HG02970 (cell line): ENCODE results near the gene CA5A.
"Not testable (repeated sequence)": the region's sequence is repeated elsewhere in the genome, so short reads cannot be mapped to it uniquely, and the experiment has no call there.

Experiments used
- ATAC-seq: cut with Tn5 transposase; IDR thresholded peaks from one replicate; pipeline ENCODE4 v1.9.1; 2021; ENCODE audit warnings: mild to moderate bottlenecking, moderate library complexity, moderate number of reproducible peaks; ENCODE audit not compliant: unreplicated experiment, low FRiP score

Gene CA5A

DNA sequence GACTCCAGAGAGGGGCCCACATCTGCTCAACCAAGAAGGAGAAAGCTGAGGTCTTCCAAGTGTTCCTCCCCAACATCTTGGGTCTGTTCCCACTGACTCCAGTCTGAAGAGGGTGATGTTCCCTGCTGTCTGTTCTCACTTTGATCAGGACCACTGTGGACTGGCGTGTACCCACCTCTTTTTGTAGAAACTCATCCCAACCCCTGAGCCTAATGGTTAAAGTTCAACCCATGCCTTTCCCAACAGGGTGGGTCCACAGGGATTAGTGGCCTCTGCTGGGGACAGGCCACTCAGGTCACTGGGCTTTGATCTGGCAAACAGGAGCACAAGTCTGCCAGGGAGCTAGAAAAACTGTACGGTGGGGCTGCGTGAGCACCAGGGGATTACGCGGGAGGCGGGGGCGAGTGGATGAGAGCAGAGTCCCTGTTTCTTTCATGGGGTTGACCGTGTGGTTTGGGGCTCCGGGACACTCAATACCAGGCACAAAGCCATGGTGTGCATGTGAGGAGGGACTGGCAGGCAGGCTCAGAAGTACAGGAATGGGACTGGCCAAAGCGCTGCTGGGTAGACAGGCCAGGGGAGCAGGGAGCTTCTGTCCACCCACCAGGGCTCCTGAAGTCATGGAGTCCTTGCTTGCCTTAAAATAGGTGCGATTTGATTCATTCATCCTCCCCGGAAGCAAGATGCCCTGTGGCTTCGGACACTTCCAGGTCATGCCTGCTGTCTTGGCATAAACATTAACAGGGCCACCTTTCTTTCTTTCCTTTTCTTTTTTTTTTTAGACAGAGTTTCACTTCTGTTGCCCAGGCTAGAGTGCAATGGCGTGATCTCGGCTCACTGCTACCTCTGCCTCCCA lies at the start of gene CA5A:
CA5A (minus strand) TSS at position 155 of the 856 bp plus-strand sequence; CDS start at position 76, 79 bp downstream.
- no peak for ATAC-seq

DNA sequence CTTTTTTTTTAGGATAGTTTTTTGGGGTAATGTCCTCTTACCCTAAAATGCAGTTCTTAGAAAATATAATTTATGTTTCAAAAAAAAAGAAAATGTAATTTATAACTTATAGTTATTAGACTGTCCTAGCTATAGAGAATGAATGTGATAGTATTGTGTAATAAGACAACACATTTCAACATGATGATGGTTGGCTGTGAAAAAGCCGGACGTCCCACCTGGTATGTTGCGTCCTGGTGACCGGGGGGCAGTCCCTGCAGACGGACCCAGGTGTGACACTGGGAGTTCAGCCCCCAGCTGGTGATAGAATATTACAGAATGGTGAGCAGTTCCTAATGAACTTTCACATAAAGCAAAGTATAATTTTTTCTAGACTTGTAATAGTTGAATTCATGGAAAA lies 49.2 kb upstream of the CA5A start:
- ATAC-seq, result not testable (repeated sequence)

DNA sequence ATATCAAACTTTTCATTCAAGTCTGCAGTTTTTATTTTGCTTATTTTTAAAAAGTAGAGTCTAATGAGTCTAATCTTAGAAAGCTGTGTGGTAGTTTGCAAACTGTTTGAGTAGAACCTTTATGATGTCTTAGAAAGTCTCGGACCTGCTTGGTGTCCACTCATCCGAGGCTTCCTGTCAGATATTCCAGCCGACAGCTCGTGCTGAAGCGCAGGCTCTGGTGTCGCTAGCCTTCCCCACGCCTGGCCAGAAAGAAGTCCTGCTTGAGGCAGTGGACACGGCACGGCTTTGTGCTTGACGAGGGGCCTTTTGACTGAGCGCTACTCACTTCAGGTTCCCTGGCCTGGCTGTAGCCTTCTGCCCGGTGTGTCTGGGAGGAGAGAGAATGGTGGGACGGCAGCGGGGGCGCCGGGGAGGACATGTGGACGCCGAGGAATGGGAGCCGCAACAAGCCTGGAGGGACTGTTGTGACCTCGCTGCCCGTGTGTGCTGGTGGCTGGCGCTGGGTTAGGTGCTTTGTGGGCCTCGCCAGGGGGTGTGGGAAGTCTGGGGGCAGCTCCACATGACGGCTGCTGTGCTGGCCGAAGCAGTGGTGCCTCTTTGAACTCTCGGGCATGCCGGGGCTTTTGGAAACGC lies 48.4 kb upstream of the CA5A start:
- no peak for ATAC-seq

DNA sequence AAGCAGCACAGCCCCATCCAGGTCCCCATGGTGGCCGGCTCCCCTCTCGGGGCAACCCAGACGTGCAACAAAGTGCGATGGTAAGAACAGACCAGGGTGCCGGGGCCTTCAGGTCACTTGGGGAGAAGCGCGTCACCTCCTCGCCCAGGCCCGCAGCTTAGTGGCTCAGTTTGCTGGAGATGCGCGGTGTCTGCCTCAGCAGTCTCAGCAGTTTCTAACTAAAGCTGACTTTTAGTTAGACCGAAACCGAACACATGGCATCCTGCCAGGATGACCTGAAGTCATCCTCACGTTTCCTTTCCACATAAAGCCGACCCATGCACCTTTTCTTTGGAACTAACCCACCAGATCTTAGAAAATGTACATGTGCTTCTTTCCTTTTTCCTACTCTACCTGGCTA lies 47.9 kb upstream of the CA5A start:
- ATAC-seq, result not testable (repeated sequence)

DNA sequence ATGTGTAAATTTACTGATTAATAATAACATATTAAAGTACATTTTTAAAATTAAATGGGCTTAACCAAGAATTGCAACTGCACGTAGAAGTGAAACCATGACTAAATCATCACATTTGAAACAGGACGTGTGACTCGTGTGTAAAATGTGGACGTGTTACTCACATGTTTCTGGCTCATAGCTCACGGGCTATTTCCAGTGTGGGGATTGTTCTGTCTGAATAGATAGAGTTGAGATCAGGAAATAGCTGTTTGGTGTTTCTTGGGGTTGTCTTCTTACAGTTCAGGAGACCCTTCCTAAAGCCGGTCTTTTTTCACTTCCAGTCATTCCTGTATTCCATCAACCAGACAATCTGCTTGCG lies 47.4 kb upstream of the CA5A start:
- not testable (repeated sequence) for ATAC-seq

DNA sequence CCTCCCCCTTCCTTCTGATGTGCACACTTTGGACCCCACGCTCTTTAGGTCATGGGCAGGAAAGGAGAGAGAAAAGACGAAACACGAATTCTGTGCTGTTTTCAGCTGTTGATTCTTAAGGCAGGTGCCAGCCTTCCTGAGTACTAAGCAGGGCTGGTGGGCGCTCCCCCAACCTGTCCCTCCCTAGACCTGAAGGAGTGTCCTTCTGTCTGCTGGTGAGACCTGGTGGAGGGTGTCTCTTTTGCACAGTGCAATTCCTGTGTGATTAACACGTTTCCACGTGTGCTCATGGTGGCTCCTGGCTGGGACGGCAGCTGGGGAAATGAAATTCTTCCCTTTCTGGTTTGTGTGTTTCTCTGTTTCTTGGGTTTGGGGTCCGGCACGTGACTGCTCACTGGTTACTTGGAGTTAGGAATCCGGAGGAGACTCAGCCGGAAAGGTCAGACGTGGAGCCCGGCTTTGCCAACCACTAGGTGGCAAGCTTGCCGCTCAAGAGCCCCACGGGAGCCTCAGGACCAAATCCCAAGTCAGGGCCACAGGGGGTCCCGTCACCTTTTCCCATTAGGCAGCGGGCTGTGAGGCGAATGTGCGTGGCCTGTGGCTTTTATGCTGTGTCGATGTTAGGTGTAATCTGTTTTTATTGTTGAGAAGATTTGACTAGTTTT lies 46.9 kb upstream of the CA5A start:
- ATAC-seq, result not testable (repeated sequence)

DNA sequence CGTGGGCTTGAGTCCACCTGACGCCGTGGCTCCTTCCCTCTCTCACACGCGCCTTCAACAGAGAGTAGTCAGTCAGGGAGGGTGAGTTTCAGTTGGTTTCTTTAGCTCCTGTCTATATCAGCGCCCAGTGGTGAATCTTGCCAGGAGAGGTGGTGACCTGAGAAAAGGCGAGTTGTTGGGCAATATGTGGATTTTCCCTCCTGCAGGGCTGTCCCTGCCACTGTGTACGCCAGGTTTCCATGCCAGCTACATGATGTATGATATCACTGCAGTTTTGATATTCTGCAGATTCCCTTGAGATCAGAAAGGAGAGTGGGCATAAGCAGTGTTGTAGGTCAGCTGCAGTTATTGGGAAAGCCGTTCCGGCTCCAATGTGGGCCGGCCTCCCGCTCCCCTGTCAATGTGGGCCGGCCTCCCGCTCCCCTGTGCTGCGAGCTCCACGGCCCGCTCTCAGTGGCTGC lies 46.3 kb upstream of the CA5A start:
- ATAC-seq, result no peak

DNA sequence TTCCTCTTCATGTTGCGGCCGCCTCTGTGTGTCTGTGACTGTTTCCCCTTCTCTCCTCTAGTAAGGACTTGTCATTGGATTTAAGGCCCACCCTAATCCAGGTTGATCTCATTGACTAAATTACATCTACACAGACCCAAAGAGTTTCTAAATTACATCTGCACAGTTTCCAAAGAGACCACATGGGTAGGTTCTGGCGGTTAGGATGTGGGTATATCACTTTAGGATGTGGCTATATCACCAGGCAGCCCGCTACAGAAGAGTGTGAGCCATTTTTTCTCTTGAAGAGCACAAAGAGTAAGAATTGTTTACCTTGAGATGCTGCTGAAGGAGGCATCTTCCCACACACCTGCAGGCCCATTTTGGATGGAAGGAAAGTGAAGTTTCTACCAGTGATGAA lies 45.0 kb upstream of the CA5A start:
- ATAC-seq, result not testable (repeated sequence)

DNA sequence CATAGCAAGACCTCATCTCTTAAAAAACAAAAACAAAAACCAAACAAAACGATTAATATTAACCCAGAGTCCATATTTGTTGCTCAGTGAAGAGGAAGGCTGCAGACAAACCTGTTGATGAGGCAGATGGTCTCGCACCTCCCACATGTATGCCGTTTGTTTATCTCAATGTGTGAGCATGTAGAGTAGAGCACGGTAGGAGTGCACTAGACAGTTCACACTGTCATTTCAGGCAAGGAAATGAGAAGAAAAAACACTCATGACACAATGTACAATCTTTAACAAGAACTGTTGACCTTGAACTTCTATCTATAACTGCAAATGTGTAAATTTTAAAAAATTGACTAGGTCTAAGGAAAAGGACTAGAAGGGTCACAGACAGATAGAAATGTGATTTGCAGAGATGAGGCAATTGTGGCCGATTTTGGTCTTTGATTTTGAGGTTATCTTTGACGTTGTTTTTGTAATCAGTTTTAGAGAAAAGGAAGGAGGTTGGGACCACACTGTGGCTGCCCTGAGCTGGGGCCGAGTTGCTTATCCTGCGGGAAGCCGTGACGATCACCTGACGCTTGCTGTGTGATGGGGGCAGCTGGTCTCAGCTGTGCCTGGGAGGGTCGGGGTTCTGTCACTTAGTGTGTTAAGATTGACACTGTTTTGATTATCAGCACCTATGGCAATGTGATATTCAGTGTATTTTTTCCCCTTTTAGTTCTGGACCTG lies 43.7 kb upstream of the CA5A start:
- not testable (repeated sequence) for ATAC-seq

DNA sequence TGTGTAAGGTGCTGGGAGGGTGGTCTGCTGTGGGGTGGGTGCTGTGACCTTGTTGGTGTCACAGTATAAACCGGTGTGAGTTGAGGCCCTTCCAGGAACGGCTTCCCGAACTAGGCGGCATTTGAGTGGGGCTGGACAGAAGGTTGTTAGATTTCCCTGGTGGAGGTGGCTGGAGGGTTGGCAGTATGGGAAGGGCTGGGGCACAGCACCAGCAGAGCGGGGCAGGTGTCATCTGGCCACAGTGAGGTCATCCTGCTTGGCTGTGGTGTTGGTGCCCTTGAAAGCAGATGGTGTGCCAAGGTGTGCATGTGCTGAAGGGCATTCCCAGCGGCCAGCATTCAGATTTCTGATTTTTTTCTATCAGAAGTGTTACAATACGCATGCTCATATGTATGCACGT lies 43.0 kb upstream of the CA5A start:
- ATAC-seq, result no peak

DNA sequence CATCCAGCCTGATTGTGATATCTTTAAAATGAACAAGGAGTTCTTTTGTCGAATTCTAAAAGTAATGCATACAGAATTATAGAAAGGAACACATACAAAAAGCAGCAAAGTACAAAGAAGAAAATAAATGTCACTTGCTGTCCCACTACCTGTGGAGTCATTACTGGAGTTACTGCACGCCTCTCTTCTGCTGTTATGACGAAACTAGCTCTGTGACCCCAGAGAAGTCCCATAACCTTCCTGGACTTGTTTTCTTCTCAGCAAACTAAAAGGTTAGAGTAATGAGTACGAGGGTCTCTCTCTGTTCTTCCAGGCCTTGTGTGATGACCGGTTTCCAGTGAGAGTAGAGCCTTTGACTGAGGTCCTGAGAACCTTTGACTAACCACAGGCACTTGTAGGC lies 41.8 kb upstream of the CA5A start:
- no peak for ATAC-seq

DNA sequence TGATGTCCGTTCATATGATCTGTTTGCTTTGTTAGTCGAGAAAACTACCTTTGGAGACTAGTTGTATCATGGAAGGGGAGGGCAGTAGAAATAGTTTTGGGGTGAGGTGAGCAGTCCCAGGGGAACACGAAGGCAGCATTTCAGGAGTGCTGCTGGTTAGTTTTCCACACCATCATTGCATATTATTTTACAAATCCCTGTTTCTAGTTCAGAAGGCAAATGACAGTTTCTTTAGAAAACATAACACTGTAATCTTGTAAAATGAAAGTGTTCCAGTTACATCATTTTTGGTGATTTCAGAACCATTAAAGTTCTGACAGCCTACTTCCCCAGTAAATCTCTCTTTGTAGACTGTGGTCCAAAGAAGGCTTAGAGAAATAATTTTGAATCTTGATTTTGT lies 40.3 kb upstream of the CA5A start:
- no peak for ATAC-seq

DNA sequence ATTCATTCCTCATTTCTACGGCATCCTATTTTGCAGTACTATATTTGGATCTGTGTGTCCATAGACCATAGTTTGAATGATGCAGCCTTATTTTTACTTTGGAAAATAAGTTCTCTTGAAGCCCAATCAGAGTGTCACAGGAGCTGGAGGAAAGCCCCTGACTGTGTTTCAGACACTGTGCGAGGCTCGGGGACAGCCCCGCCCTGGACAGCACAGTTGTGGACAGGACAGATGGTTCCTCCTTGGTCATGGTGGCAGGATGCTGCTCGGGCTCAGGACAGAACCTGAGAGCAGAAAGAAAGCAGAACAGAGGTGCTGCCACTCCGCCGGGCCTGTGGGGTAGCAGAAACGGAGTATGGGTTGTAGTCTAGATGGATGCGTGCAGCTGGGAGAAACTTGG lies 37.8 kb upstream of the CA5A start:
- no peak for ATAC-seq

DNA sequence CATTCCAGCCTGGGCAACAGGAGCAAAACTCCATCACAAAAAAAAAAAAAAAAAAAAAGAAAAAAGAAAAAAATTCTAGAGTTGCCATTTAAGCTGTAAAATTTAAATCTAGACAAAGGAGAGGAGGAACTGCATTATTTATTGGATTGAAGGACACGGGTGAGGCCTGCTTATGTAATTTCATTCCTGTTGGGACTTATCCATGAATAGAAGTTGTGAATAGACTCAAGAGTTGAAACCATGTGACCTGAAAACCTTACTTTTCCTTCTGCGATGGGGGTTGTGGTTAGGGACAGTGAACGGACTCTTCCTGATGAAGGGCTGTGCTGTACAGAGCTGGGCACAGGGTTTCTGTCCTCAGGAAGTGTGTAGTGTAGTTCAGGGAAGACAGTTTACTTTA lies 37.4 kb upstream of the CA5A start:
- ATAC-seq, result no peak

DNA sequence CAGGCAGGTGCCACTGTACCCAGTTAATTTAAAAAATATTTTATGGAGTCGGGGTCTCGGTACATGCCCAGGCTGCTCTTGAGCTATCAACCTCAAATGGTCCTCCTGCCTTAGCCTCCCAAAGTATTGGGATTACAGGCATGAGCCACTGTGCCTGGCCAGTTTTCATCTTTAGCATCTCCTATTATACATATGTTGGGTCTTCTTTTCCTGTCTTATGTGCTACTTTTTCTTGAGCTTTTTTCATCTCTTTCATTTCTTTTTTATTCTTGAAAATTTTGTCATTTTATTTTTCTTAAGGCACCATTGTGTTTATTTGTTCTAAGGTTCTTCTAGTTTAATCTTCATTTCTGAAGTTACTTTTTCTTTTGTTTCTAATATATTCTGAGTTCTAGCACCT lies 35.6 kb upstream of the CA5A start:
- ATAC-seq, result no peak

DNA sequence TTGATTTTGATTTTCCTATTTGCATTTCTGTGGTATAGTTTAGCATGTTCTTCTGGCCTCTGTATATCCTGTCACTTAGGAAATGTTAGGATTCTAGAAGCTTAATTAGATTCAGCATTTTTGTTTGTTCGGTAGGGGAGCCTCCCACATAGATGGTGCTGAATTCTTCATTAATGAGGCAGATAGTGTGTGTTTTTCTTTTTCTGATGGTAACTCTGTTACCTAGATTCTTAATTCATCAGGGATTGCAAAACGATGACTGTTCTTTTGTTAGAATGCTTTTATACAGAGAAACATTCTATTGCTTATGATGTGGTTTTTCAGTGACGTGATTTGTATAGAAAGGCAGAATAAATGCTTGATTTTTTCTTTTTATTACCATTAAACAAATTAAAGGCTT lies 33.9 kb upstream of the CA5A start:
- ATAC-seq, result no peak

DNA sequence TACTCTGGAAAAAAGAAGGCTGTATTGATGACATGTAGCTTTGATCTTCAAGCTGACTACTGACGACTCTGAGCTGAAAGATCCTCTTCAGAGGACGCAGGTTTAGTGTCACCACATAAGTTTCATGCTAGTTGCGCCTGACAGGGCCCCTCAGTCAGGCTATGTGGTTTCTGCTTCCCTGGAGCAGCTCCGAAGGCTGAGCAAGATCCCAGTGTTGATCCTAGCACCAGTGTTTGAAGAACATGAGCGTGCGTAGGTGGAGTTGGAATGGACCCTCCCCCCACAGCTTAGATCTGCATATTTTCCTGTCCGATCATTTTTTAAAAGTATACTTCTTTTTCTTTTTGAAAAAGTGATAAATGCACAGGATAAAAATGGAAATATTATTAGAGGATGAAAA lies 32.2 kb upstream of the CA5A start:
- ATAC-seq, result no peak

DNA sequence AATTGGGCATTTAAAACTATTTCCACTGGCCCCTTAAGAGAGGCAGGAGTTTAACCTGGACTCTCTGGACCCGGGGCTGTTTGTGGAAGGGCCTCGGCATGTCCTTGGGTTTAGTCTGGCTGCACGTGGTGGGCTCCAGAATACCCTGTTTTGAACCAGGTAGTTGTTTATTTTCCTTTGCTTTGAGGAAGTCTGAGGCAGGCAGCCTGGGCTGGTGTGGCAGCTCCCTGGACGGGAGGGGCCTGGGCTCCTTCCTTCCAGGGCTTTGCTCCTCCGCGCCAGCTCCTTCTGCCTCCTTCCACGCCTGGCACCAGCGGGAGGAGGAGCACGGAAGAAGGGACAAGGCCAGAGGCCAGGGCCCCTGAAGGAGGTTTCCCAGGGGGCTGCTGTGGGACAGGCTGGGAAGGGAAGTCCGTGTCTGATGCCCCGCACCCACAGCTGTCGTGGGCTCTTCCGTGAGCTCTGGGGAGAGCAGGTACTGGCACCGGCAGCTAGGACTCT lies 30.4 kb upstream of the CA5A start:
- no peak for ATAC-seq

DNA sequence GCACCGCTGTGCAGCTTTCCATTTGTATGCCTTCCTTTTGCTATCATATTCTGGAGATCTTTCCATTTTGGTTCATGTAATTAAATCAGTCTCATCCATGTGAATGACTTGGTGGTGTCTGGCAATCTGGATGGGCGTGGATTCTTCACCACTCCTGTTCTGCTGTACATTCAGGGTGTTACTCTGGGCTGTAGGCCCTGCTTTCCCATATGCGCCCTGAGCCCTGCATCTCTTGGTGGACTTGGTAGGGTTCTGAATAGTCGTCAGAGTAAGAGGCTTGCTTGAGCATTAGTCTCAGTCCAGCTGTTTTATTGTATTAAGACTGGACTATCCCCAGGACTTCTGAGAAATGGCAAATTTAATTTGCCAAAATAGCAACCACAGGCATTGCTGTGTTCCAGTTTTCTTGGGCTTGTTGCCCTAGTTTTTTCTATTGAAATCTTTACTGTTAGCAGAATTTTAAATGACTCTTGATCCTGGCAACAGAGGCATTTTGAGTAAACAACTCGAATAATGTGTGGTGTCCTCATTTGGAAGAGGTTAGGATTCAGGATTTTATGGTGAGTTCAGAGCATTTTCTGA lies 29.8 kb upstream of the CA5A start:
- no peak for ATAC-seq

DNA sequence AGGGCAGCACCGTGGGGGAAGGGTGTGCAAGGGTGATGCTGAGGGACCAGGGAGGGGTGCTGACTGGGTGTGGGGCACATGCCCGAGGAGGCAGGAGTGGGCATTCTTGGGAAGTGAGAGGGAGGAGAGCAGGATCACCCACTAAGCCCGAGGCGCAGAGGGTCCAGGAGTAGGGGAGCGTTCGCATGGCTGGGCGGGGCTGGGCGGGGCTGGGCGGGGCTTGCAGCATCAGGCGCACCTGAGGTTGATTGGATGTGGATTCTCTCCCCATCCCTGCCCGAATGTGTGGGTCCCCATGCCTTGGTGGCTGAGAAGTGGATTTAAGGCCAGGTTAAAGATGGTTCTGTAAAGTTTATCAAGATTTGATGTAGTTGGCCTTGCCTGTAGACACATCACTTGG lies 29.1 kb upstream of the CA5A start:
- no peak for ATAC-seq
